Dendritic cell treated with granulocyte-macrophage colony-stimulating factor and Interleukin-4, amounts not matched to agents 40 ng/mL and 50 ng/mL, for 4 days (primary cell): Measurements from ENCODE around the gene FANCI.

Source experiments
- H3K27ac Mint-ChIP-seq: one replicate; pipeline ENCODE4 v1.8.0; 2022; ENCODE audit warnings: mild to moderate bottlenecking, mixed read lengths
- H3K27me3 Mint-ChIP-seq: one replicate; pipeline ENCODE4 v1.8.0; 2022; ENCODE audit warnings: mild to moderate bottlenecking, mixed read lengths
- H3K36me3 Mint-ChIP-seq: one replicate; pipeline ENCODE4 v1.8.0; 2022; ENCODE audit warnings: low read depth, mixed read lengths
- H3K4me1 Mint-ChIP-seq: one replicate; pipeline ENCODE4 v1.8.0; 2022; ENCODE audit warnings: low read depth, mixed read lengths
- H3K4me3 Mint-ChIP-seq: one replicate; pipeline ENCODE4 v1.8.0; 2022; ENCODE audit warnings: mild to moderate bottlenecking, moderate library complexity, mixed read lengths
- H3K9me3 Mint-ChIP-seq: one replicate; pipeline ENCODE4 v1.8.0; 2022; ENCODE audit warnings: mixed read lengths
- intact Hi-C: fragments of 100-400 bp; cut with micrococcal nuclease; formaldehyde crosslinking; loops from one replicate; pipeline ENCODE4 v1.15.0; 2022

Gene FANCI

DNA sequence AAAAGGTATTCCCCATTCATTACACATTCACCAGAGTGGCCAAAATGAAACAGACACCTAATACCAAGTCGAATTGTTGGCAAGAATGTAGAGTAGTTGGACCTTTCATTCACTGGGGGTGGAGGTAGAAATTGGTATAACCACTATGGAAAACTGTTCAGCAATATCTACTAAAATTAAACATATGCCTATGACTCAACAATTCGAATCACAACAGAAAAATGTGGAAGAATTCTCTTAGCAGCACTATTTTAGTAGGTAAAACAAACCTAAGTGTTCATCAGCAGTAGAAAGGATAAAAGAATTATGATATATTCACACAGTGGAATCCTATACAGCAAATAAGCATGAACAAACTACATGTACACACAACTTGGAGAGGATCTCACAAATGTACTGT, 60.2 kb downstream of the FANCI start:
- Mint-ChIP-seq H3K36me3 (peaks cover 12% of the 10 kb centered on the region), H3K27me3 (no peaks in the 10 kb centered on the region), H3K27ac (no peak overlapping the region), H3K9me3 (no peaks in the 10 kb centered on the region), H3K4me3 (no peak overlapping the region), H3K4me1 (peaks cover 15% of the 10 kb centered on the region)
- intact Hi-C loops: loop anchor here (5.0 kb wide), 1 partner anchor 97 kb away; no protein-coding TSS in a partner anchor

- no peak overlapping the region for H3K27ac Mint-ChIP-seq
- intact Hi-C loops: no loop called here
- no peak overlapping the region for H3K4me3 Mint-ChIP-seq
Measured at GRCh38 chr15:89305395-89305794, 61.6 kb downstream of the FANCI start.

GRCh38 chr15:89307046-89307587, 63.3 kb downstream of the FANCI start:
- Mint-ChIP-seq H3K27me3 (no peaks in the 10 kb centered on the region), H3K27ac (no peak overlapping the region), H3K36me3 (peaks cover 6% of the 10 kb centered on the region), H3K4me1 (peaks cover 34% of the 10 kb centered on the region), H3K4me3 (no peak overlapping the region), H3K9me3 (no peaks in the 10 kb centered on the region)
- intact Hi-C loops: no loop called here

More at GRCh38 chr15:89305395-89305794, 61.6 kb downstream of the FANCI start:
- Mint-ChIP-seq H3K27me3 (no peaks in the 10 kb centered on the region), H3K9me3 (no peaks in the 10 kb centered on the region), H3K4me1 (peaks cover 21% of the 10 kb centered on the region), H3K36me3 (peaks cover 7% of the 10 kb centered on the region)

GRCh38 chr15:89307791-89308190, 64.0 kb downstream of the FANCI start:
- Mint-ChIP-seq H3K9me3 (no peaks in the 10 kb centered on the region), H3K4me3 (no peak overlapping the region), H3K27ac (no peak overlapping the region), H3K36me3 (peaks cover 7% of the 10 kb centered on the region), H3K4me1 (peaks cover 35% of the 10 kb centered on the region), H3K27me3 (no peaks in the 10 kb centered on the region)
- intact Hi-C loops: no loop called here

DNA sequence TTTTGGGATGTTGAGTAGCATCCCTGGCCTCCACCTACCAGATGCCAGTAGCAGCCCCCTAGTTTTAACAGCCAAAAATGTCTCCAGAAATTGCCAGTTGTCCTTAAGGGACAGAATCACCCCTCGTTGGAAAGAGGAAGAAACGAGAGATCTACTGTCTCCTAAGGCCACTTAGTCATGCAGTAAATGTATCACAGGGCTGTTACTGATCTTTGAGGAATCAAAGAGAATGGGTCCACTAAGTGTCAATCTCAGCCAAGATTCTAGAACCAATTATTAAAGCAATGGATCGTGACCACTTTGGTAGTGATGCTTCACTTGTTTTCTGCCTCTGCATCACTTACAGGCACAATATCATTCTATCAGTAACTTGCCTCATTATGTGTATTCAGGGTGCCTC, 64.5 kb downstream of the FANCI start:
- Mint-ChIP-seq H3K27me3 (no peaks in the 10 kb centered on the region), H3K36me3 (peaks cover 7% of the 10 kb centered on the region), H3K27ac (no peak overlapping the region), H3K9me3 (no peaks in the 10 kb centered on the region), H3K4me1 (peaks cover 35% of the 10 kb centered on the region), H3K4me3 (no peak overlapping the region)
- intact Hi-C loops: no loop called here

DNA sequence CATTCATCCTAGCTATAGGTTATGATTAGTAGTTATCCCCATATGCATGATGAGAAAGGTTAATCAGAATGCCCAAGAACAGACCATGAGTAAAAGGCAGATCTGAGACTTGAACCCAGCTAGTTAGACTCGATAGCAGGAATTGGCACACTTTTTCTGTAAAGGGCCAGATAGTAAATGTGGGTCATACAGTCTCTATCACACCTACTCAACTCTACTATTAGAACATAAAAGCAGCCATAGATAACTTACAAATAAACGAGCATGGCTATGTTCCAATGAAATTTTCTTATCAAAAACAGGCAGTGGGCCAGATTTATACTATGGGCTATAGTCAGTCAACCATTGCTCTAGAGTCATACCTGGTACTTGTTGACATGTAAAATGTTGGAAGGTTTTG, 66.2 kb downstream of the FANCI start:
- Mint-ChIP-seq H3K27me3 (no peaks in the 10 kb centered on the region), H3K27ac (no peak overlapping the region), H3K36me3 (peaks cover 19% of the 10 kb centered on the region), H3K9me3 (no peaks in the 10 kb centered on the region), H3K4me3 (no peak overlapping the region), H3K4me1 (peaks cover 35% of the 10 kb centered on the region)
- intact Hi-C loops: no loop called here

GRCh38 chr15:89315375-89315929, 71.7 kb downstream of the FANCI start:
- Mint-ChIP-seq H3K4me3 (no peak overlapping the region), H3K27me3 (no peaks in the 10 kb centered on the region), H3K36me3 (peaks cover 74% of the 10 kb centered on the region), H3K9me3 (no peaks in the 10 kb centered on the region), H3K4me1 (peaks cover 18% of the 10 kb centered on the region), H3K27ac (no peak overlapping the region)
- intact Hi-C loops: no loop called here

GRCh38 chr15:89316504-89316903, 72.7 kb downstream of the FANCI start:
- Mint-ChIP-seq H3K27me3 (no peaks in the 10 kb centered on the region), H3K9me3 (no peaks in the 10 kb centered on the region), H3K36me3 (peaks cover 84% of the 10 kb centered on the region), H3K4me1 (peaks cover 13% of the 10 kb centered on the region), H3K27ac (no peak overlapping the region), H3K4me3 (no peak overlapping the region)
- intact Hi-C loops: no loop called here

DNA sequence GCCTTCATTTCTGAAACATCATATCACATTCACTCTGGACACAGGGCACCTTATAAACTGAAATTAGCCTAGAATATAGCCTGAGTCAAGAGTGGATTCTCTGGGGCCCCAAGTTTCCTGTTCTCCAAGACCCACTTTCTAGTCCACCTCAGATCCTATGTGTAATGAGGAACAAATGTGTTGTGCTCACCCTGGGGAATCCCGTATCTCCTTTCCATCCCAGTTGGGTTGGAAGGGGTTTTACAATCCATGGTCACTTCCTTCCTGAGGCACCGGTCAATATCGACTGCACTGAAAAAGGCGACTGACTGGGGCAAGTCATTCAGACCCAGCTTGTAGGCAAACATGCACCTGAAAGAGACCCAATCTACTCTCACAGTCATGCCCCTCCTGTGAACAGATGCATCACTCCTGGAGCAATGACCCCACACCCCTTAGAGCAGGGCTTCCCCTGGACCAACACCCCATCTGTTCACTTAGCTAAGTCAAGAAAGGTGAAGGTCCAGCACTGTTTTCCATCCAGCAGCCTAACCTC, 73.5 kb downstream of the FANCI start:
- Mint-ChIP-seq H3K27ac (no peak overlapping the region), H3K9me3 (no peaks in the 10 kb centered on the region), H3K36me3 (peaks cover 92% of the 10 kb centered on the region), H3K27me3 (no peaks in the 10 kb centered on the region), H3K4me1 (peaks cover 5% of the 10 kb centered on the region), H3K4me3 (no peak overlapping the region)
- intact Hi-C loops: no loop called here

DNA sequence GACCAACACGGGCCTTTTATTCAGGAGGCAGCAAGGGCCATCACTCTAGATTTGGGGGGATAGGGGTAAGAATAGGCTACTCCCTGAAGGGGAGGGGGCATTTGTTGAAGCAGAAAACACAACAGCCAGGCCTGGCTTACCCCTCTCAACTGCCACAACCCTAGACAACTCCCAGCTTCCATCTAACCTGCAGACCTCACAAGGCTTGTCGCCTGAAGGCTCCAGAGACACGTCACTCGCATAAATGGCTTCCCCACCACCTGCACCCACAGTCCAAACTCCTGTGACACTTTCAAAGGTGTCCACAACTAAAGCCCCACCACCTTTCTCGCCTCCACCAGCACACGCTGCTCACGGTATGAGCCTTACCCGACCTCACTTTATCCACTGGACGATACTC, 75.9 kb downstream of the FANCI start:
- H3K36me3 Mint-ChIP-seq: peaks cover 100% of the 10 kb centered on the region
- intact Hi-C loops: no loop called here
- H3K27me3 Mint-ChIP-seq: no peaks in the 10 kb centered on the region
- peaks cover 5% of the 10 kb centered on the region for H3K4me1 Mint-ChIP-seq
- H3K9me3 Mint-ChIP-seq: no peaks in the 10 kb centered on the region
- H3K27ac Mint-ChIP-seq: peak overlapping the region; percentile 31
- no peak overlapping the region for H3K4me3 Mint-ChIP-seq

DNA sequence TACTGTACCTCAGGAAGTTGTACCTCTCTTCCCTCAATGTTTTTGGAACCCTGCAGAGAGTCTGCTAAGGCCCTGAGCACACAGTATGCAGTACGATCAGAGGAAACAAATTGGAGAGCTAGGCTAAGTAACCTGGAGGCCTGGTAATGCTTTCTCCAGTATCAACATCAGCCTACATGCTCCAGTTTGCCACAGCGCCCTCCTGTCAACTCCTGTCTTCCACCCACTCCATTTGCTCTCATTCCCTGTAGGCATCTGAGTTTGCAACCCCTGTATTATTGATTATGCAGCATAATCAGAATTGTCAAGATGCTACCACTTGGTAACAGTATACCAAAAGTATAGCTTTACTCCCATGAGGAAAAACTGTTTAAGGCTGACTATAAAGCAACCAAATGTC, 76.4 kb downstream of the FANCI start:
- Mint-ChIP-seq H3K27ac (peak overlapping the region; percentile 31), H3K36me3 (peaks cover 100% of the 10 kb centered on the region), H3K4me1 (peaks cover 10% of the 10 kb centered on the region)

GRCh38 chr15:89321521-89322410, 78.0 kb downstream of the FANCI start:
- peaks cover 100% of the 10 kb centered on the region for H3K36me3 Mint-ChIP-seq
- no peaks in the 10 kb centered on the region for H3K9me3 Mint-ChIP-seq
- H3K27ac Mint-ChIP-seq: peak overlapping the region; percentile 31
- H3K4me1 Mint-ChIP-seq: peaks cover 10% of the 10 kb centered on the region
- H3K4me3 Mint-ChIP-seq: no peak overlapping the region
- intact Hi-C loops: no loop called here
- H3K27me3 Mint-ChIP-seq: no peaks in the 10 kb centered on the region

More for the DNA sequence above, 76.4 kb downstream of the FANCI start:
- intact Hi-C loops: no loop called here
- Mint-ChIP-seq H3K4me3 (no peak overlapping the region), H3K27me3 (no peaks in the 10 kb centered on the region), H3K9me3 (no peaks in the 10 kb centered on the region)

- Mint-ChIP-seq H3K4me1 (peaks cover 10% of the 10 kb centered on the region), H3K9me3 (no peaks in the 10 kb centered on the region), H3K27ac (no peak overlapping the region), H3K36me3 (peaks cover 100% of the 10 kb centered on the region), H3K4me3 (no peak overlapping the region), H3K27me3 (no peaks in the 10 kb centered on the region)
- intact Hi-C loops: no loop called here
Measured at GRCh38 chr15:89322822-89323221, 79.0 kb downstream of the FANCI start.

DNA sequence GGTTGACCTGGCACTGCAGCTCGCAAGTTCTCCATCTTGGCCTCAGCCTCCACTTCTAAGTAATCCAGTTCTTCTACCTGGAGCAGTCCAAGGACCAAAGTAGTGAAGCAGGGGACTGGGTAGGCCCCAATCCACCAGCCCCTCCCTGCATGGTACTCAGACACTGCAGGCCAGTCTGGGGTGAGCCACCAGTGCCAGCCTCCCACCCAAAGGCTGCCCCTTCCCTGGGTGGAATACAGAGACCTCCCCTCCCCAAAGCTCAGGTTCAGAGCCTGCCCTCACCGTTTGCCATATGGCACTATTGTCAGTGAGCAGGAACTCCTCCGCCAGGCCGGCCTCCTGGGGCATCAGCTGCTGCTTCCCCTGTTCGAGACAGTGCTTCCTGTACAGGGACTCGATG, 80.0 kb downstream of the FANCI start:
- Mint-ChIP-seq H3K4me1 (peaks cover 17% of the 10 kb centered on the region), H3K27ac (no peak overlapping the region), H3K27me3 (no peaks in the 10 kb centered on the region), H3K4me3 (no peak overlapping the region), H3K9me3 (no peaks in the 10 kb centered on the region), H3K36me3 (peaks cover 100% of the 10 kb centered on the region)
- intact Hi-C loops: no loop called here
